T-helper 1 cell treated with Interleukin-12 subunit alpha and Interleukin-12 subunit beta and Interleukin-4 antibody, amounts not matched to agents 30 ng/mL and 1 ng/mL, for 36 hours (primary cell): ENCODE data around the gene GOSR1. TPM values are rescaled to one million over a fixed set of nuclear protein-coding genes. Genes with fewer than 3 reads are reported as not detected.
"Not testable (repeated sequence)": the region's sequence is repeated elsewhere in the genome, so short reads cannot be mapped to it uniquely, and the experiment has no call there.

ENCODE experiments used
- intact Hi-C: fragments of 100-400 bp; cut with micrococcal nuclease; formaldehyde crosslinking; loops from one replicate; pipeline ENCODE4 v1.15.1; 2024
- total RNA-seq: library from RNA; stranded (reverse); gene quantifications from 2 replicates; pipeline ENCODE4 v1.2.3, GENCODE V29; 2022

The GOSR1 gene
- total RNA-seq, 1 donor from 2014 or later = 59.3 TPM

DNA sequence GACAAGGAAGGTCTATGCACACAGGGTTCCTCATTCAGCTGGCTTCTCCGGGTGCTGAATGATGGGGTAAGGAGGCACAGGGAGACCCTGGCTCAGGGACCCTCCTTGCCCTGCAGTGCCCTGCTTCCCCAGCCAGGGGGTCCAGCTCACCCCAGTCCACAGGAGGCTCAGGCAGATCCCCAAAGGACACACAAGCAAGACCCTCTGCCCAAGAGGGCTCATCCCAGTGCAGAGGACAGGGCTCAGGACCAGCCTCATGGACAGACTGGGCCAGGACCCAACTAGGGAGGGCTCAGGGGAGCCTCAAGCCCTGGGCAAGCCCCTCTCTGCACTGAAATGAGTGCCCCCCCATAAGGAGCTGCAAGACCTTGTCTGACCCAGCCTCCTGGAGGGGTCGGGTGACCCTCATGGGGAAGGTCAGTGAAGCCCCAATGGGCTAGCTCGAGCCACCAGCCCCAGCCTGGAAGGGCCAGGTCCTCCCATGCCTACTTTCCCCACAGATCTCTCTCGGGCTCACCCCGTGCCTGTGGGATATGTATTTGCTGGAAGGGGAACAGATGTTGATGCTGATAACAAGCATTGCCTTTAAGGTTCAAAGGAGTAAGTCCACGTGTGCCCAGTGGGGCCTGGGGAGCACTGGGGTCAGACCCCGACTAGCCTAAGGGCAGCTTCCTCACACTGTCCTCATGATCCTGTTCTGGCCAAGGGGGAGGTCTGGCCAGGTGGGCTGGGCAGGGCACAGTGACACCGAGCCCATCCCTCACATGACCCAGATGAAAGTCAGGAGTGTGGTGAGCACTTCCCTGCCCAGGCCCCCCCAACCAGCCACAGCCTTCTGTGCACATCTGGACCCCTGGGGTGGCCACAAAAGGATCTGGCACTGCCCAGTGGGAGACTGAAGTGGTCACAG is 83.2 kb downstream of the GOSR1 start:
- intact Hi-C loops = not testable (repeated sequence)

DNA sequence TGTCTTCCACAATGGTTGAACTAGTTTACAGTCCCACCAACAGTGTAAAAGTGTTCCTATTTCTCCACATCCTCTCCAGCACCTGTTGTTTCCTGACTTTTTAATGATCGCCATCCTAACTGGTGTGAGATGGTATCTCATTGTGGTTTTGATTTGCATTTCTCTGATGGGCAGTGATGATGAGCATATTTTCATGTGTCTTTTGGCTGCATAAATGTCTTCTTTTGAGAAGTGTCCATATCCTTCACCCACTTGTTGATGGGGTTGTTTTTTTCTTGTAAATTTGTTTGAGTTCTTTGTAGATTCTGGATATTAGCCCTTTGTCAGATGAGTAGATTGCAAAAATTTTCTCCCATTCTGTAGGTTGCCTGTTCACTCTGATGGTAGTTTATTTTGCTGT is 84.6 kb downstream of the GOSR1 start:
- intact Hi-C loops = not testable (repeated sequence)

DNA sequence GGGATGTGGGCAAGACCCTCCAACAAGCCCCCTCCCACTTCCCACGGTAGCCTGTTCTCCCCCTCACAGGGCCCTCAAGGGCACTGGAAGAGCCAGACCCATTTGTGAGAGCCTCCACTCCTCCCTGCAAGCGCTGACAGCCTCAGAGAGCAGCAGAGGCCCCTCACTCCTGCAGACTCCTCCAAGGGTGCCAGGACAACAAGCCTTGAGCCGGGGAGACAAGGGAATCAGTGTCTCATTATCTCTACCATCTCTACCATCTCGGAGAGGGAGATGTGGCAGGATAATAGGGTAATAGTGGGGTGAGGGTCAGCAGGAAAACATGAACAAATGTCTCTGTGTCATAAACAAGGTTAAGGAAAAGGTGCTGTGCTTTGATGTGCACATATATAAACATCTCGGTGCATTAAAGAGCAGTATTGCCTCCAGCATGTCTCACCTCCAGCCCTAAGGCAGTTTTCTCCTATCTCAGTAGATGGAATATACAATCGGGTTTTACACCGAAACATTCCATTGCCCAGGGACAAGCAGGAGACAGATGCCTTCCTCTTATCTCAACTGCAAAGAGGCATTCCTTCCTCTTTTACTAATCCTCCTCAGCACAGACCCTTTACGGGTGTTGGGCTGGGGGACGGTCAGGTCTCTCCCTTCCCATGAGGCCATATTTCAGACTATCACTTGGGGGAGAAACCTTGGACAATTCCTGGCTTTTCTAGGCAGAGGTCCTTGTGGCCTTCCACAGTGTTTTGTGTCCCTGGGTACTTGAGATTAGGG is 86.1 kb downstream of the GOSR1 start:
- intact Hi-C loops = not testable (repeated sequence)

DNA sequence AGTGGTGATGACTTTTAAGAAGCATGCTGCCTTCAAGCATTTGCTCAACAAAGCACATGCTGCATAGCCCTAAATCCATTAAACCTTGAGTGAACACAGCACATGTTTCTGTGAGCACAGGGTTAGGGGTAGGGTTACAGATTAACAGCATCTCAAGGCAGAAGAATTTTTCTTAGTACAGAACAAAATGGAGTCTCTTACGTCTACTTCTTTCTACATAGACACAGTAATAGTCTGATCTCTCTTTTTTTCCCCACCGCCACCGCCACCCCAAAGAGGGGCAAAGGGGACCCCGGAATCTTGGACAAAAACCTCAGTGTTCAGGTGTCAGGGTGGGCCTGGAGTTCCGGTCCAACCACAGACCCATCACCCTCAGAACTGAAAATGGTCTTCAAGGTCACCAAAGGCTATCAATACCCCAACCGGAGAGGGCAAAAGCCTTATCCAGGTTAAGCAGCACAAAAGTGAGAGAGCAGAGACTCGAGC is 86.7 kb downstream of the GOSR1 start:
- intact Hi-C loops = not testable (repeated sequence)

DNA sequence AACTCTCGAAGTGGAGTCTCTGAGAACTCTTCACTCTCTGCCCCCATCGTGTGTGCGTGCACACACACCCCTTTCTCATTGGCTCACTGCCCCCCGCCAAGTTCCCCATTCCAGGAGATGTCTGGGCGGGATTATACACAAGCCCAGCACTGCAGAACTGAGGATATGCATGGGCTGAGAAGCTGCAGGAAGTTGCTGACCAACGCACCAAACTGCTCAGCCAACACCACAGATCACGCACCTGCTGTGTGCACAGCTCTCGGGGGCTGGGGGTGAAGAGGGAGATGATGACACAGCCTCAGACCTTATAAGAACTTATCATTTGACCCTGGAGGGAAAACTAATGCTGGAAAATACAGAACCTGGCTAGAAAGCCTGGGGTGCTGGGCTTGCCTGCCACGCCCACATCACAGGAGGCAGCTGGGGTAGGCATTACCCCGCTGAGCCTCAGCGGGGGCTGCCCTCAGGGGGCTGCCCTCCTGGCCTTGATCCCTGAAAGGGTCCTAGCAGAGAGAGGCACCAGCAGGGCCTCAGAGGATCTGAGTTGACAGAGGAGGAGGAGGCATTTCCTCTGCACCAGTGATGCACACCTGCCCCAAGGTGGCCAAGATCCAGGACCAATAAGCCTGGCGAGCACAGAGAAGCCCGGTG is 87.3 kb downstream of the GOSR1 start:
- intact Hi-C loops = not testable (repeated sequence)

DNA sequence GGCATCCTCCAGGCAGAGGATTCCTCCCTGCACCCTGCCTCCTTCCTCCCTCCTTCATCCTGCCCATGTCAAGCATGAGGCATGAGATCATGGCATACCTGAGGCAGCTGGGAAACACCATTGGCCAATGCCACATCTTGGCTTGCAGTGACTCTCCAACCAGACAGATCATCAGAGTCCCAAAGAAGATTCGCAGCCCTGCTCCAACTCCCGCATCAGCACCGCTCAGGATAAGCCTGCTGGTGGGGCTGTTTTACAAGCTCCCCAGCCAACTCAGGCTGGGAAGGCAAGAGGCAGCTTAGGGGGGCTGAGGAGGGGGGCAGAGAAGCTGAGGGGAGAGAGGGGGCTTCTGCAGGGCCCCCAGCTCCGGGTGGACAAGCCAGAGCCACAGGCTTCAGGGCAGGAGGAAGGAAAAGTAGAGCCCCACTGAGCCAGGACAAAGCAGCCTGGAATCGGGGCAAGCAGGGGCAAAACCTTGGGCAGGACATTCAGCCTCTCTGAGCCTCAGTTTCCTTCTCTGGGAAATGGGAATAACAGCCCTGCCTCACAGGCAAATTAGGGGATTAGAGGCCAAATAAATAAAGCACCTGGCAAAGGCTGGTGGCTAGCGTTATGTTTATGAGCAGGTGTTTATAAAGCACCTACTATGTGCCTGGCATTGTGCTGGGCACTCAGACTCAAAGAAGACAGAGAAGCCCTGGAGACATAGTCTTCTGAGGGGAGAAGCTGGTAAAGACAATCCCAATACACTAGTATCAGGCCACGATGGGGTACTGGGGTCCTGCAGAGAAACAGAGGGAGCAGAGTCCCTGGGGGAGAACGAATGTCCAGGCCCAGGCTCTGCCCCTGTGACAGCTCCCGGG is 88.1 kb downstream of the GOSR1 start:
- intact Hi-C loops = no loop called here

DNA sequence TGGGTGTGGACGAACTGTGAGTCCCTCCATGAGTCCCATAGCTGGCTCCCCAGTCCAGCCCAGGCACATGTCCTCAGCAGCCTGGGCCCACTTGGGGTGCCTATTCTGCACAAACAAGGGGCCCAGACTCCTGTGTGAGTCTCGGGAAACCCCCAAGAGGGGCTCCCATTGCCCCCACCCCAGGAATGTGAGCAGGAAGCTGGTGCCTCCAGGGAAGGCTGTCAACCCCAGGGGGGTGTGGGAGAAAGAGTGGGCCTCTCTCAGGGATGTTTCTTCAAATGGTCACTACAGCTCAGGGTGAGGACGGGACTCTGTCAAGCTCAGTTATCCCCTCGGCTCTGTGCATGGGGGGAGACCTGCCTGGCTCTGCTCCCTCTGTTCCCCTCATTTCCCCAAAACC is 88.9 kb downstream of the GOSR1 start:
- intact Hi-C loops = not testable (repeated sequence)

DNA sequence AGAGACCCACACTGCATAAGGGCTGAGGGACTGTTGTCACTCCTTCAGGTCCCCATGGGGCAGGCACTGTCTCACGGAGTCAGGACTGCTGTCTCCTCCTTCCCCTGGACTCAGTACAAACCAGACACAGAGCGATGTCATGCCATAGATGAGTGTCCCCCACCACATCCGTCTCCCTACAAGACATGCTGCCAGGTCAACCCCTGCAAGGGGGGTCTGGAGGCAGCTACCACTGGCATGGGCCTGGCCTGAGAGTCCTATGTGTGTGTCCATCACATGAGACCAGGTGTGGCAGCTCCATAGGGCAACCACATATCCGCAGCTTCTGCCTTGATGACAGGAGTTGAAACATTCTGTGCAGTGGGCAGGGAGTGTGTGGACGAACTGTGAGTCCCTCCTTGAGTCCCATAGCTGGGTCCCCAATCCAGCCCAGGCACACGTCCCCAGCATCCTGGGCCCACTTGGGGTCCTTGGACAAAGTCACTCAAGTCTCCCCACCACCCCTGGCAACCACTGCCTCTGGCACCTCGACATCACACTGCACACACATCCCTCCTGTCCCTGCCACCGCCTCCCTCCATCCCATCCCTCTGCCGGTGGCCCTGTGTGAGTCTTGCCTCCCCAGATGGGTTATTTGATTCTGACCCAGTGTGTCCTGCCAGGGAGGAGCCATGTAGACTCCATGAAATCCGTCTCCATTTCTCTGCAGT is 89.5 kb downstream of the GOSR1 start:
- intact Hi-C loops = not testable (repeated sequence)

DNA sequence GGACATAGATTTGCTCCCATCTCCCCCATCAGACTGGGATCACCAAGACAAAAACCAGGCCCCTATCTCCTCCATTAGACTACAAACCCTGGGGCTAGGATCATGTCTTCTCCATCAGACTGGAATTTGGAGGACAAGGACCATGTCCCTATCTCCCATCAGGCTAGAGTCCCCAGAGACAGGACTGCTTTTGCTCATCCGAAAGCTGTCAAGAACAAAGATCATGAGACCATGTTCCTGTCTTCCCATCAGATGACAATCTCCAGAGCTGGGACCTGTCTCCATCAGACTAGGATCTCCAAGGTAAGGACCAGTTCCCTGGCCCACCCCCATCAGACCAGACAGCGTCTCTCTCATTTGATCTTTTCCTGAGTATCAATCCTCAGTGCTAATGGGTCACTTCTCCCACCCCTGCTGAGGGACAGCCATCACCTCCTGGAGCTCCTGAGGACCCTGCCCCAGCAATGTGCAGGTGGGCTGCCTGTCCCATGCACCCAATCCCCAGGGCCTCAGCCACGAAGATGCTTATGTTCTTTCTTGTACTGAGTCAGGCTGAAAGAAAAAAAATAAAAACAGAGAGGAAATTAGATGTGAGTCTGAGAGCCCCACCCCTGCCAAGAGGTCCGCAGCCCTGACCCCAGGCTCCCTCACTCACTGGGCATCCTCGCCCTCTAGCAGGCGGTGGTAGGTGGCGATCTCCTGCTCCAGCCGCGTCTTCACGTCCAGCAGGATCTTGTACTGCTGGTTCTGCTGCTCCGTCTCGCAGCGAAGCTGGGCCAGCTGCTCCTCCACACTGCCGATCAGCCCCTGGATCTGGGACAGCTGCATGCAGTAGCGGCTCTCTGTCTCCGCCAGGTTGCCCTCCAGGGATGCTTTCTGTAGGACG is 90.3 kb downstream of the GOSR1 start:
- intact Hi-C loops = no loop called here

DNA sequence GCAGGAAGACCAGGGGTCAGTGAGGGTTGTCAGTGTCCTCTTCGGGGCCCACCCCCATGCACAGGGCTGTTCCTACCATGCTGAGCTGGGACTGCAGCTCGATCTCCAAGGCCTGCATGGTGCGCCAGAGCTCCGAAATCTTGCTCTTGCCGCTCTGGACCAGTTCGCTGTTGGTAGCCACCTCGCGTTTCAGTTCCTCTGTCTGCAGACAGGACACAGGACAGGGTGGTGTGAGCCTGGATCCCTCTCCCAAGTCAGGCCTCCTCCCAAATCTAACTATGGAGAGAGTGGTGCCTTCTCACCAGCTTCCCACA is 90.9 kb downstream of the GOSR1 start:
- intact Hi-C loops = no loop called here

DNA sequence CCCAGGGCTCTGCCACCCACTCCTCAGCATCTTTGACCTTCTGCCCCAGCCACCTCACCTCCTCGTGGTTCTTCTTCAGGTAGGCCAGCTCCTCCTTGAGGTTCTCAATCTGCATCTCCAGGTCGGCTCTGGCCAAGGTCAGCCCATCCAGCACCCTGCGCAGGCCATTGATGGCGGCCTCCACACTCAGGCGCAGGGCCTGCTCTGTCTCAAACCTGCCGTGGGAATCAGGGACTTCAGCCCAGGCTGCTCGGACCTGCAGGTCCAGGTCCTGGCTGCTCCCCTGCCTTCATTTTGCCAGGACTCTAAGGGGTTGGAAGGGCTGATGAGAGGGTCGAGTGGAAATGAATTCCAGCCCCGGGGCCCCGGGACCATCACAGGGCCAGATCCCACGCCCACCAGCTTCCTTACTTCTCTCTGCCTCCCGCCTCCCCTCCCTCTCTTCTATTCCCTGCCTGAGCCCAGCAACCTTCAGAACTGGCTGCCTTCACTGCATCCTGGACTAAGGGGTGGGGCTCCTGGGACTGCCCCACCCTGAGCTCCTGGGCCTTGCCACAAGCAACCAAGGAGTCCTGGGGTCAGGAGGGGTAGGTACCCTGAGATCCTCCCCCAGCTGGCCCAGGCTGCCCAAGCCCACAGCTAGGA is 92.4 kb downstream of the GOSR1 start:
- intact Hi-C loops = not testable (repeated sequence)

DNA sequence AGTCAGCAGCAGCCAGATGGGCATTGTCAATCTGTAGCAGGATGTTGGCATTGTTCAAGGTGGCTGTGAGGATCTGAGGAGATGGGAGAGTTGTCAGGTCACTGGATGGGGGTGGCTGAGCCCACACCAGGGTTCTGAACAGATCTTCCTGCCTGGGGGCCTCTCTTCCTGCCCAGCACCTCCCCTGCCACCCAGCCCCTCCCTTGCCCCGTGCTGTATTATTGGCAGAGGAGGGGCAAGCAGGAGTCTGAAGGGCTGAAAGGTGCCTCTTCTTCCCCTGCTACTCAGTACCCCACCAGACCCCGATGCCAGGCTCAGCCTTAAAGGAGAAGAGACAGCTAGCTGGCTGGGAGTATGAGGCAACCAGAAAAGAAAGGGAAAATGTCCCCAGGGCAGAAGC is 93.0 kb downstream of the GOSR1 start:
- intact Hi-C loops = no loop called here

DNA sequence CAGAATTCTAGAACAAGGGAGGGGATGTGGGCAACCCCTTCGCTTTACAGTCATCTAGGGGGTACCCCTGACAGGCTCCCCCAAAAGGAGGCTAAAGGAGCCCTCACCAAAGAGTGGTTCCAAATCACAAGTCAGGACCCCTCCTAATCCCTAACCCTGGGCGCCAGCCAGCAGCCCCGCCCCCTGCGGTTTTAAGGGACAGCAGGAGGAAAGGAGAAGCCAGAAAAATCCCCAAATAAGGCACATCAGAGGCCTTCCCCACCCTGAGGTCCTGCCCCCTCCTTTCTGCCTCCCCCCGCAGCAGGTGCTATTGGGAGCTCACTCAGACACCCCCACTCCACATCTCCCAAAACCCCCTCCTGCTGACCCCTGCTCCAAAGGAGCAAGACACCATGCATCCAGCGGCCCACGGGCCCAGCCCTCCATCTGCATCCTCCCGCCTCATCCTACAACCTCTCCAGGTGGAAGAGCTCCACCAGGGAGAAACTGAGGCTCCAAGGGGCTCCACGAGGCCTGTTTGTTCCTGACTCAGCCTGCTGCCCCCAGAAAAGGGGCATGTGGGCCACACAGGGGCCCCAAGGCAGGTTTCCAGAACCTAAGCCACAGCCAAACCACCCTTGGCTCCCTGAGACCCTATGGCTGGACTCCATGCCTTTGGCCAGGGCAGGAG is 93.5 kb downstream of the GOSR1 start:
- intact Hi-C loops = no loop called here

DNA sequence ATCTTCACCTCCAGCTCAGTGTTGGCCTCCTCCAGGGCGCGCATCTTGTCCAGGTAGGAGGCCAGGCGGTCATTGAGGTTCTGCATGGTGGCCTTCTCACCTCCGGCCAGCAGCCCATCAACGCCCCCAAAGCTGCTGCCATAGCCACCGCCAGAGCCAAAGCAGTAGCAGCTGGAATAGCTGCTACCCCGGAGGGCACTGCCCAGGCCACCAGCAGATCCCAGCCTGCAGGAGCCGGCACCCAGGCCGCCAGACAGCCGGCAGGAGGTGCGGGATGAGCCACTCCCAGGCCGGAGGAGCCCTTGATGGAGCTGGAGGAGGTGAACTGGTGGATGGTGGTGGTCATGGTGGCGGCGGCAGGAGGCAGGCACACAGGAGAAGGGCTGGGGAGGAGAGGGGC is 94.2 kb downstream of the GOSR1 start:
- intact Hi-C loops = not testable (repeated sequence)

DNA sequence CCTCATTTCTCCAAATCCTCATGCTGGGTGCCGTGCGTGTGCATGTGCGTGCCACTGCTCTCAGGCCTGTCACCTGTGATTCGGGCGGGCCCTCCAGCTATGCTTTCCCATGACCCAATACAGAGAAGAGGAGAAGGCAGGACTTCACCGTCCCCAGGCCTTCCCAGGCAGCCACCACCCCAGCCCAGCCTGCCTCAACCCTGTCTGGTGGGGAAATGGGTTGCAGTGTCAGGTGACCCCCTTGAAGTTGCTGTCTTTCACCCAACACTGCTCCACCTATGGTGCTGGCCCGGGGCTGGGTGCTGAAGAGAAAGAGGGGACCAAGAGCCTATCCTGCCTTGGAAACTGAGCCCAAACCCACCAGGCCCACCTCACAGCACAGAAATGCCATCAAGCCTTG is 94.7 kb downstream of the GOSR1 start:
- intact Hi-C loops = no loop called here

DNA sequence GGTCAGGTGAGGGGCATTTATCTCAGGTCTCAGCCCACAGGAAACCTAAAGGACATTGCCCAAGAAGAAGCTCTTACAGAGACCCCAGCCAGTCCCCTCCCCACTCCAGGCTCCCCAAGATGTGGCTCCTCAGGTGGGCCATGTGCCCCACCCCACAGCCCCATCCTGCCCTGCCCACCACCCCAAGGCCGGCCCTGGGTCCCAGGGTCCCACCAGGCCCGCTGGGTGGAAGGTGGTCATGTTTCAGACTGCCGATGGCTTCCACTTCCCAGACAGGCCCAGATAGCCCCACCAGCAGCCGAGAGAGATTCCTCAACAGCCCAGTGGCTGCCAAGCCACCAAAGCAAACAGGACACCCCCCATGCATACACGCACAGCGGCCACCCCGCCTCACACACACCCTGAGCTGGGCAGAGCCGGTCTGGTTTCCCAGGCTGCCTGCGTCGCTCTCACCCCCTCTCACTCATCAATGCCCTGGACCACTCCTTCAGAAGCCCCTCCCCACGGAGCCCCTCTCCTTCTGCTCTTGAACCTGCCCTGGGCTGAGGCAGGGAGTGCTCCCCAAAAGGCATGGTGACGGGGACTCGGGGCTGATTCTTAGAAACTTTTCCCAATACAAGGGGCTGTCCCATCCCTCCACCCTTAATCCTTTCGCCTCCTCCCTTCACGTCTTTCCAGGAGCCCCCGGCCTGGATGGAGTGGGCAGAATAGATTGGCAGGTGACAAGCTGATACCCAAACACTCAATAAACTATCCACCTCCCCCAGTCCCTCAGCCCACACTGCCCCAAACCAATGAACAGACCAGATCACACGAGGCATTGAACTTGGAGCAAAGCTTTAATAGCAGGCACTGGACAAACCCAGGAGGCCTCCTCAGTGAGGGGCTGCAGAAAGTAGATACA is 95.7 kb downstream of the GOSR1 start:
- intact Hi-C loops = not testable (repeated sequence)

DNA sequence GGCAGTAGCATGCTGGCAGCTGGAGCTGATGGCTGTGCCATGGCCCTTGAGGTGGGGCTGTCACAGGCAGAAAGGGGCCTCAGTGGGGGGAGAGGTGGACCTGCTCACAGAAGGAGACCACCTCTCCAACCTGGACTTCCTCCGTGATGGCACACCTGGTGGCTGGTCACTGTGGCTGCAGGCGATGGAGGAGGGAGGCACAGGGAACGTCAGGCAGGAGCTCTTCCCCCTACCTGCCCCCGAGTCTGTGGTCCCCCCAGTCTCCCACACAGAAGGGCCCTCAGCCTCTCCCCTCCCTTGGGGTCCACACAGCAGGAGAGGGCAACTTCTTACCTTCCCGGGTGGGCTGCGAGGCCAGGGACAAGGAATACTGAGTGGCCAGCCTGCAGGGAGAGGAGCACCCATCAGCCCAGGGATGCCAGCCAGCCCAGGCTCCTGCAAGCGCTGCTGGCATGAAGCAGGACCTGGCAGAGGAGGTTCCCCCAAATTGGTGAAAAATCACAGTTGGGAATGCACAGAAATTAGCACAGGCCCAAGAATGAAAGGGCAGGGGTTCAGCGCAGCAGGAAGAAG is 96.5 kb downstream of the GOSR1 start:
- intact Hi-C loops = no loop called here
